ENCODE data around the gene BMPR2. TPM values are rescaled to one million over a fixed set of nuclear protein-coding genes. Genes with fewer than 3 reads are reported as not detected.

The BMPR2 gene
- total RNA-seq, 1 experiment from 2014 or later = 28.1 TPM

DNA sequence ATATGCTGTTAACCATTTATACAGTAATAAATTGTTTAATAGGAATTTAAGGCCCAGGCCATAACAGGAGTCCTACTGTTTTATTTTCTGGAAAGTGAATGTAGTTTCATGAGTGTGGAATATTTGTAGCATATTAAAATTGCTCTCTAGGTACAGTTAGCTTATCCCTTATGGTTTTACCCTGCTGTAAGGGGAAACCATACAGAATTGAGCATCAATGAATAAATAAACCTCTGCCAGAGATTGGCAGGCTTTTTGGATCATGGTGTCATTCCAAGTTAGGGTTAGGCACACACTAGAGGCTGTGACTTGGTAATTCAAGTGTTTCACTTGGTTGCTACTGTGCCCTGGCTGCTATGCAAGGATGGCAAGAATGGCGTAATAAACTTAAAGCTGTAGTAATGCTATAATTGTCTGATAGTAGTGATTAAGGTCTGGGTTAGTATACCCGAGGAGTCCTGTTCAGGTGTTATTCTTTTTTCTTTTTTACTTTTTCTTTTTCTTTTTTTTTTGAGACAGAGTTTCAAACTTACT is 30.4 kb downstream of the BMPR2 start:
- H3K4me3 ChIP-seq (ENCODE audit: low read depth, low read length) = no peak overlapping the region
- Mint-ChIP-seq H3K4me3 (ENCODE audit: unreplicated experiment) (no peak overlapping the region), H3K27ac (ENCODE audit: unreplicated experiment) (no peak overlapping the region), H3K9me3 (ENCODE audit: unreplicated experiment) (no peaks in the 10 kb centered on the region), H3K4me1 (ENCODE audit: low read depth, unreplicated experiment) (no peaks in the 10 kb centered on the region), H3K36me3 (ENCODE audit: insufficient read depth, unreplicated experiment) (no peaks in the 10 kb centered on the region), H3K27me3 (ENCODE audit: insufficient read depth, unreplicated experiment) (no peaks in the 10 kb centered on the region)
- no peaks in the 10 kb centered on the region for H3K27me3 ChIP-seq (replicated peaks; ENCODE audit: control insufficient read depth, insufficient read depth, low read length)
- H3K9me3 ChIP-seq = no peaks in the 10 kb centered on the region
- H3K36me3 ChIP-seq (ENCODE audit: control insufficient read depth, insufficient read depth, low read length) = no peaks in the 10 kb centered on the region
- ChIA-PET CTCF (no interaction called here), POLR2A (interaction anchor here (0.6 kb wide), 1 partner anchor 13 kb away, joined by 3 read pairs; no protein-coding TSS in a partner anchor)
- H3K4me1 ChIP-seq = peaks cover 5% of the 10 kb centered on the region
- TF ChIP-seq, protein P1, sequence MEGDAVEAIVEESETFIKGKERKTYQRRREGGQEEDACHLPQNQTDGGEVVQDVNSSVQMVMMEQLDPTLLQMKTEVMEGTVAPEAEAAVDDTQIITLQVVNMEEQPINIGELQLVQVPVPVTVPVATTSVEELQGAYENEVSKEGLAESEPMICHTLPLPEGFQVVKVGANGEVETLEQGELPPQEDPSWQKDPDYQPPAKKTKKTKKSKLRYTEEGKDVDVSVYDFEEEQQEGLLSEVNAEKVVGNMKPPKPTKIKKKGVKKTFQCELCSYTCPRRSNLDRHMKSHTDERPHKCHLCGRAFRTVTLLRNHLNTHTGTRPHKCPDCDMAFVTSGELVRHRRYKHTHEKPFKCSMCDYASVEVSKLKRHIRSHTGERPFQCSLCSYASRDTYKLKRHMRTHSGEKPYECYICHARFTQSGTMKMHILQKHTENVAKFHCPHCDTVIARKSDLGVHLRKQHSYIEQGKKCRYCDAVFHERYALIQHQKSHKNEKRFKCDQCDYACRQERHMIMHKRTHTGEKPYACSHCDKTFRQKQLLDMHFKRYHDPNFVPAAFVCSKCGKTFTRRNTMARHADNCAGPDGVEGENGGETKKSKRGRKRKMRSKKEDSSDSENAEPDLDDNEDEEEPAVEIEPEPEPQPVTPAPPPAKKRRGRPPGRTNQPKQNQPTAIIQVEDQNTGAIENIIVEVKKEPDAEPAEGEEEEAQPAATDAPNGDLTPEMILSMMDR (IDR thresholded peaks at IDR 0.05; ENCODE audit: insufficient read depth in 1 of 2, low read depth in 1 of 2, low read length in 1 of 2, severe bottlenecking in 1 of 2, unreplicated experiment in 1 of 2) = no peak
- intact Hi-C loops (cut with micrococcal nuclease; ENCODE audit: unreplicated experiment) = no loop called here
- no TSS peak for BruUV-seq (replicated peaks)
- DNase-seq = no peak

DNA sequence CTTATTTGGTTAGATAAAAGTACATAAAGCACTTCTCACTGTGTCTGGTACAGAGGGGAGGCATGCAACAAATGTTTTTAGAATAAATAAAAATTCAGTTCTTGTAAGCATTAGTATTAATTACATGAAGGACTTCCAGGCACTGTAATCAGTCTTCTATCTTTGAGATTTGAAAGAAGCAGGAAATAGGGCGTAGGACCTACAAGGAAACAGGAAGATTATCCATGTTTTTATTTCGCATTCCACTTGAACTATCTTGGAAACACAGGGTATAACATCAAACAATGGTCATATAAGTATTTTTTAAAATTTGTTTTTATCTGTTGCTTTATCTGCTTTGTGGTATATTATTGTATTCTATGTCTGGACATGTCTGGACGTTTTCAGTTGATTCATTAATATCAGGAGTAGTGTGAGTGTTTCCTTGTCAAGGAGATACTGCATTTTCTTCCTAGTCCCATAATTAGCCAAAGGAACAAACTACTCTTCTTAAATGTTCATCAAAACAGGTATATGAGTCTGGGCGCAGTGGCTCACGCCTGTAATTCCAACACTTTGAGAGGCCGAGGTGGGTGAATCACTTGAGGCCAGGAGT is 32.5 kb downstream of the BMPR2 start:
- Histone ChIP-seq H3K4me3 (ENCODE audit: low read depth, low read length) (no peak overlapping the region), H3K4me1 (peaks cover 7% of the 10 kb centered on the region), H3K27me3 (replicated peaks; ENCODE audit: control insufficient read depth, insufficient read depth, low read length) (no peaks in the 10 kb centered on the region), H3K36me3 (ENCODE audit: control insufficient read depth, insufficient read depth, low read length) (no peaks in the 10 kb centered on the region), H3K9me3 (no peaks in the 10 kb centered on the region)
- H3K27ac Mint-ChIP-seq (ENCODE audit: unreplicated experiment) = no peak overlapping the region
- ChIA-PET POLR2A (no interaction called here), CTCF (no interaction called here)
- no peaks in the 10 kb centered on the region for H3K36me3 Mint-ChIP-seq (ENCODE audit: insufficient read depth, unreplicated experiment)
- intact Hi-C loops (cut with micrococcal nuclease; ENCODE audit: unreplicated experiment) = no loop called here
- no peaks in the 10 kb centered on the region for H3K9me3 Mint-ChIP-seq (ENCODE audit: unreplicated experiment)
- TF ChIP-seq, protein P1 (IDR thresholded peaks at IDR 0.05; ENCODE audit: insufficient read depth in 1 of 2, low read depth in 1 of 2, low read length in 1 of 2, severe bottlenecking in 1 of 2, unreplicated experiment in 1 of 2) = no peak
- no peaks in the 10 kb centered on the region for H3K4me1 Mint-ChIP-seq (ENCODE audit: low read depth, unreplicated experiment)
- no TSS peak for BruUV-seq (replicated peaks)
- DNase-seq = no peak
- H3K4me3 Mint-ChIP-seq (ENCODE audit: unreplicated experiment) = no peak overlapping the region
- no peaks in the 10 kb centered on the region for H3K27me3 Mint-ChIP-seq (ENCODE audit: insufficient read depth, unreplicated experiment)

DNA sequence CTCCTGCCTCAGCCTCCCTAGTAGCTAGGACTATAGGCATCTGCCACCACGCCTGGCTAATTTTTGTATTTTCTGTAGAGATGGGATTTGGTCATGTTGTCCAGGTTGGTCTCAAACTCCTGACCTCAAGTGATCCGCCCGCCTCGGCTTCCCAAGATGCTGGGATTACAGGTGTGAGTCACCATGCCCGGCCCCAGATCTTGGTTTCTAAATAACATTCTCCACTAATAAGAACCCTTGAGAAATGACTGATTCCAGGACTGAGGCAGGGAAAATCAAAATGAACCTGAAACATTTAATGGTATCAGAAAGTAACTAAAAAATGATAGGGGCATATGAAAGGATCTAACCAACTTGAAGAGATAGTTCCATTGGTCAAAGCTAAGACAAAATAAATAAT is 34.0 kb downstream of the BMPR2 start:
- H3K9me3 ChIP-seq = no peaks in the 10 kb centered on the region
- no peaks in the 10 kb centered on the region for H3K27me3 ChIP-seq (replicated peaks; ENCODE audit: control insufficient read depth, insufficient read depth, low read length)
- Mint-ChIP-seq H3K4me3 (ENCODE audit: unreplicated experiment) (no peak overlapping the region), H3K27me3 (ENCODE audit: insufficient read depth, unreplicated experiment) (no peaks in the 10 kb centered on the region), H3K36me3 (ENCODE audit: insufficient read depth, unreplicated experiment) (no peaks in the 10 kb centered on the region), H3K4me1 (ENCODE audit: low read depth, unreplicated experiment) (no peaks in the 10 kb centered on the region), H3K9me3 (ENCODE audit: unreplicated experiment) (no peaks in the 10 kb centered on the region), H3K27ac (ENCODE audit: unreplicated experiment) (no peak overlapping the region)
- ChIA-PET CTCF (no interaction called here), POLR2A (no interaction called here)
- no peaks in the 10 kb centered on the region for H3K36me3 ChIP-seq (ENCODE audit: control insufficient read depth, insufficient read depth, low read length)
- TF ChIP-seq, protein P1 (IDR thresholded peaks at IDR 0.05; ENCODE audit: insufficient read depth in 1 of 2, low read depth in 1 of 2, low read length in 1 of 2, severe bottlenecking in 1 of 2, unreplicated experiment in 1 of 2) = no peak
- peaks cover 7% of the 10 kb centered on the region for H3K4me1 ChIP-seq
- no TSS peak for BruUV-seq (replicated peaks)
- no peak for DNase-seq
- intact Hi-C loops (cut with micrococcal nuclease; ENCODE audit: unreplicated experiment) = no loop called here
- H3K4me3 ChIP-seq (ENCODE audit: low read depth, low read length) = no peak overlapping the region
